A549 (cell line): Measurements from ENCODE around the gene RNF213.

Source experiments
- POLR2A ChIP-seq: IDR thresholded peaks from 2 replicates; pipeline ENCODE4 v1.6.1; 2012; ENCODE audit warnings: mild to moderate bottlenecking, low read length
- ZC3H11A ChIP-seq: fragments of 450-650 bp; IDR thresholded peaks from 2 replicates; pipeline ENCODE4 v1.6.1; 2014; ENCODE audit warnings: antibody characterized with exemption, mild to moderate bottlenecking
- TF ChIP-seq, protein P1 (sequence below): fragments of >200 bp; sonication (Bioruptor Twin); formaldehyde crosslinking; IDR thresholded peaks from 3 replicates; pipeline ENCODE4 v1.5.1; 2016

DNA sequence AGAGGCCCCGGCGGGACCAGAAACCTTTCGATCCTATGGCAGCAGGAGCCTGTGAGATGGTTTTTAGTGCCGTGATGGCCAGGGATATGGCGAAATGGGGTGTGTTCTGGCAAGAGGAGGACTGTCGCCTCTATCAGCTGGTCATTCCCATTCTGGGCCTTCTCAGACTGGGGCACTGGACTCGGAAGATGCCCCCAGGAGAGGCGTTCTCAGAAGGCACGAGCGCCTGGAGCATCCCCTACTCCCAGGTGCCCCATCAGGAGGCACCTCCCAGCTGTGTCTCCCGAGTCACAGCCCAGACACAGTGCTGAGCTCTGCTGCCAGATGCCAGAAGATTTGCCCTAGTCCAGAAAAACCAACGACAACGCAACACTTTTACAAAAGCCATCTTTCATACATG, 99.7 kb downstream of the RNF213 start:
- TF ChIP-seq, protein P1, sequence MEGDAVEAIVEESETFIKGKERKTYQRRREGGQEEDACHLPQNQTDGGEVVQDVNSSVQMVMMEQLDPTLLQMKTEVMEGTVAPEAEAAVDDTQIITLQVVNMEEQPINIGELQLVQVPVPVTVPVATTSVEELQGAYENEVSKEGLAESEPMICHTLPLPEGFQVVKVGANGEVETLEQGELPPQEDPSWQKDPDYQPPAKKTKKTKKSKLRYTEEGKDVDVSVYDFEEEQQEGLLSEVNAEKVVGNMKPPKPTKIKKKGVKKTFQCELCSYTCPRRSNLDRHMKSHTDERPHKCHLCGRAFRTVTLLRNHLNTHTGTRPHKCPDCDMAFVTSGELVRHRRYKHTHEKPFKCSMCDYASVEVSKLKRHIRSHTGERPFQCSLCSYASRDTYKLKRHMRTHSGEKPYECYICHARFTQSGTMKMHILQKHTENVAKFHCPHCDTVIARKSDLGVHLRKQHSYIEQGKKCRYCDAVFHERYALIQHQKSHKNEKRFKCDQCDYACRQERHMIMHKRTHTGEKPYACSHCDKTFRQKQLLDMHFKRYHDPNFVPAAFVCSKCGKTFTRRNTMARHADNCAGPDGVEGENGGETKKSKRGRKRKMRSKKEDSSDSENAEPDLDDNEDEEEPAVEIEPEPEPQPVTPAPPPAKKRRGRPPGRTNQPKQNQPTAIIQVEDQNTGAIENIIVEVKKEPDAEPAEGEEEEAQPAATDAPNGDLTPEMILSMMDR, result no peak
- TF ChIP-seq ZC3H11A (no peak), POLR2A (no peak; the same call in 1 of the 2 replicates)
